ENCODE measurements around the gene BRPF3. TPM values are rescaled to one million over a fixed set of nuclear protein-coding genes. Genes with fewer than 3 reads are reported as not detected.

BRPF3 gene
- total and polyA plus RNA-seq, 10 of the 15 experiments (the other 5 are each of a cell fraction or from before 2014, with no cell fraction given), result 2.3 to 16.1 (median 6.7) TPM

- WGBS (ENCODE audit: insufficient coverage, insufficient replicate concordance, low lambda C conversion rate, missing lambda C conversion rate), result 100% methylated on average over 1 of the region's 1 CpG
- CTCF ChIA-PET, result no interaction called here
- no peak for FAIRE-seq
Observed at GRCh38 chr6:36223706-36224105, 27.2 kb downstream of the BRPF3 start.

More at GRCh38 chr6:36223706-36224105, 27.2 kb downstream of the BRPF3 start:
- ChIA-PET POLR2A (no interaction called here), SMC1A (ENCODE audit: uncharacterized antibody, unreplicated experiment) (no interaction called here), RAD21 (ENCODE audit: unreplicated experiment) (no interaction called here)
- H3K27me3 ChIP-seq (replicated peaks in 1 of 2; ENCODE audit: control insufficient read depth in 2 of 2, insufficient read depth in 2 of 2, low read length in 1 of 2), result no peaks in the 10 kb centered on the region
- no peak overlapping the region for H3K9ac ChIP-seq (ENCODE audit: control insufficient read depth, insufficient read depth, low read length)
- no TSS peak for BruUV-seq (replicated peaks)
- H3K4me2 ChIP-seq (ENCODE audit: control insufficient read depth, insufficient read depth), result no peak overlapping the region
- DNase-seq (ENCODE audit: low read depth, low spot score) (no peak), ATAC-seq (no peak)
- H3K4me3 ChIP-seq, result no peak overlapping the region
- H4K20me1 ChIP-seq (ENCODE audit: control insufficient read depth, insufficient read depth), result no peaks in the 10 kb centered on the region
- in situ Hi-C loops (cut with MboI) (no loop called here), intact Hi-C loops (cut with micrococcal nuclease; ENCODE audit: unreplicated experiment) (no loop called here)
- TF ChIP-seq SMARCA5 (IDR thresholded peaks at IDR 0.05), result no peak
- TF ChIP-seq NRF1 (conservative IDR thresholded peaks at IDR 0.05; ENCODE audit: low read depth, low read length), result no peak
- TF ChIP-seq ZNF274 (IDR thresholded peaks at IDR 0.05; ENCODE audit: insufficient read depth, insufficient read length), result no peak
- TF ChIP-seq HDGF (IDR thresholded peaks at IDR 0.05), result no peak
- TF ChIP-seq USF2 (IDR thresholded peaks at IDR 0.05; ENCODE audit: borderline replicate concordance, low read depth, low read length), result no peak
- TF ChIP-seq ZNF687 (IDR thresholded peaks at IDR 0.05), result no peak
- no peak for TF ChIP-seq ZNF384 (IDR thresholded peaks at IDR 0.05; ENCODE audit: borderline replicate concordance, low read depth, low read length)
- TF ChIP-seq ZNF24 (IDR thresholded peaks at IDR 0.05), result no peak
- TF ChIP-seq CHD2 (IDR thresholded peaks at IDR 0.05; ENCODE audit: borderline replicate concordance, low read depth, low read length), result no peak
- TF ChIP-seq NFIC (IDR thresholded peaks at IDR 0.05; ENCODE audit: low read depth, low read length), result no peak
- TF ChIP-seq IKZF2 (IDR thresholded peaks at IDR 0.05), result no peak
- no peak overlapping the region for H2AFZ ChIP-seq (ENCODE audit: control insufficient read depth, low read depth, low read length)
- H3K79me2 ChIP-seq (ENCODE audit: control insufficient read depth, insufficient read depth, low read length), result no peaks in the 10 kb centered on the region
- H3K27ac ChIP-seq (ENCODE audit: control insufficient read depth, insufficient read depth), result no peak overlapping the region
- H3K36me3 ChIP-seq (ENCODE audit: control insufficient read depth in 2 of 2, insufficient read depth in 2 of 2, low read length in 1 of 2), result peaks cover 13 to 19% of the 10 kb centered on the region in 2 experiments; a peak in 3 of 4 replicates
- H3K9me3 ChIP-seq (replicated peaks; ENCODE audit: control insufficient read depth, insufficient read depth, low read length), result no peaks in the 10 kb centered on the region
- H3K4me1 ChIP-seq (ENCODE audit: control insufficient read depth, insufficient read depth, low read length), result no peaks in the 10 kb centered on the region

All from GM12878 (cell line).